Hepatocyte (in vitro differentiated cells): ENCODE measurements around the gene RIPK1. TPM values are rescaled to one million over a fixed set of nuclear protein-coding genes. Genes with fewer than 3 reads are reported as not detected.
"Not testable (repeated sequence)": the region's sequence is repeated elsewhere in the genome, so short reads cannot be mapped to it uniquely, and the experiment has no call there.

Source experiments
- DNase-seq: peaks from one replicate; pipeline ENCODE4 v3.0.0-alpha.2; 2016; ENCODE audit warnings: low spot score
- H2AFZ ChIP-seq: fragments of 200-600 bp; sonication (generic); 2 replicates; pipeline ENCODE4 v1.6.0; 2016; ENCODE audit warnings: antibody characterized with exemption, mild to moderate bottlenecking
- H3K27ac ChIP-seq: fragments of 200-600 bp; sonication (generic); 2 replicates; pipeline ENCODE4 v1.5.1; 2016; ENCODE audit warnings: mild to moderate bottlenecking
- H3K27me3 ChIP-seq: fragments of 200-600 bp; sonication (generic); 2 replicates; pipeline ENCODE4 v1.6.1; 2016
- H3K36me3 ChIP-seq: fragments of 200-600 bp; sonication (generic); replicated peaks from 2 replicates; pipeline ENCODE4 v1.5.1; 2016; ENCODE audit warnings: low read depth; ENCODE audit not compliant: insufficient read depth
- H3K4me1 ChIP-seq: fragments of 200-600 bp; sonication (generic); 2 replicates; pipeline ENCODE4 v1.5.1; 2016; ENCODE audit warnings: mild to moderate bottlenecking, moderate library complexity; ENCODE audit not compliant: insufficient read depth
- H3K4me2 ChIP-seq: fragments of 200-600 bp; sonication (generic); 2 replicates; pipeline ENCODE4 v1.6.0; 2016
- H3K4me3 ChIP-seq: fragments of 200-600 bp; sonication (generic); 2 replicates; pipeline ENCODE4 v1.5.1; 2016; ENCODE audit warnings: mild to moderate bottlenecking
- H3K79me2 ChIP-seq: fragments of 200-600 bp; sonication (generic); 2 replicates; pipeline ENCODE4 v1.6.0; 2017; ENCODE audit warnings: mild to moderate bottlenecking
- H3K9me2 ChIP-seq: fragments of 200-600 bp; sonication (generic); replicated peaks from 2 replicates; pipeline ENCODE4 v1.6.0; 2017; ENCODE audit warnings: mild to moderate bottlenecking; ENCODE audit not compliant: insufficient read depth
- H3K9me3 ChIP-seq: fragments of 200-600 bp; sonication (generic); 2 replicates; pipeline ENCODE4 v1.5.1; 2016; ENCODE audit warnings: low read depth, mild to moderate bottlenecking
- H4K20me1 ChIP-seq: fragments of 200-600 bp; sonication (generic); 2 replicates; pipeline ENCODE4 v1.6.0; 2016; ENCODE audit warnings: mild to moderate bottlenecking; ENCODE audit not compliant: insufficient read depth, poor library complexity, severe bottlenecking
- EZH2 ChIP-seq: fragments of 200-600 bp; sonication (generic); IDR thresholded peaks from 2 replicates; pipeline ENCODE4 v1.6.1; 2016; ENCODE audit warnings: antibody characterized with exemption, mild to moderate bottlenecking, borderline replicate concordance
- EZH2phosphoT487 ChIP-seq: fragments of 200-600 bp; sonication (generic); IDR thresholded peaks from one replicate; pipeline ENCODE4 v1.6.1; 2018; ENCODE audit warnings: antibody characterized with exemption, mild to moderate bottlenecking, low read depth, moderate library complexity; ENCODE audit not compliant: unreplicated experiment, severe bottlenecking
- WGBS: methylation state at CpG from one replicate; pipeline ENCODE4 v1.1.6; 2016; ENCODE audit warnings: low lambda C conversion rate; ENCODE audit errors: missing lambda C conversion rate; 5-methylcytosine and 5-hydroxymethylcytosine counted together
- polyA plus RNA-seq: library from polyadenylated mRNA; unstranded; fragments of >200 nt; fragmentation: Nextera tagmentation; extraction: Ambion mirVana; gene quantifications from 2 replicates; pipeline ENCODE4 v1.2.1, GENCODE V29; 2016
- total RNA-seq: library from RNA; depleted of rRNA; stranded (reverse); fragments of >200 nt; gene quantifications from 2 replicates; pipeline ENCODE4 v1.2.3, GENCODE V29; 2014
- TF ChIP-seq, protein P1 (sequence below): fragments of 200-600 bp; sonication (generic); IDR thresholded peaks from 2 replicates; pipeline ENCODE4 v1.5.1; 2016; ENCODE audit warnings: antibody characterized with exemption, mild to moderate bottlenecking; ENCODE audit not compliant: poor library complexity

Gene RIPK1
- total RNA-seq (16.2 and 21.0 TPM in 2 replicates), polyA plus RNA-seq (14.0 and 14.6 TPM in 2 replicates)

DNA sequence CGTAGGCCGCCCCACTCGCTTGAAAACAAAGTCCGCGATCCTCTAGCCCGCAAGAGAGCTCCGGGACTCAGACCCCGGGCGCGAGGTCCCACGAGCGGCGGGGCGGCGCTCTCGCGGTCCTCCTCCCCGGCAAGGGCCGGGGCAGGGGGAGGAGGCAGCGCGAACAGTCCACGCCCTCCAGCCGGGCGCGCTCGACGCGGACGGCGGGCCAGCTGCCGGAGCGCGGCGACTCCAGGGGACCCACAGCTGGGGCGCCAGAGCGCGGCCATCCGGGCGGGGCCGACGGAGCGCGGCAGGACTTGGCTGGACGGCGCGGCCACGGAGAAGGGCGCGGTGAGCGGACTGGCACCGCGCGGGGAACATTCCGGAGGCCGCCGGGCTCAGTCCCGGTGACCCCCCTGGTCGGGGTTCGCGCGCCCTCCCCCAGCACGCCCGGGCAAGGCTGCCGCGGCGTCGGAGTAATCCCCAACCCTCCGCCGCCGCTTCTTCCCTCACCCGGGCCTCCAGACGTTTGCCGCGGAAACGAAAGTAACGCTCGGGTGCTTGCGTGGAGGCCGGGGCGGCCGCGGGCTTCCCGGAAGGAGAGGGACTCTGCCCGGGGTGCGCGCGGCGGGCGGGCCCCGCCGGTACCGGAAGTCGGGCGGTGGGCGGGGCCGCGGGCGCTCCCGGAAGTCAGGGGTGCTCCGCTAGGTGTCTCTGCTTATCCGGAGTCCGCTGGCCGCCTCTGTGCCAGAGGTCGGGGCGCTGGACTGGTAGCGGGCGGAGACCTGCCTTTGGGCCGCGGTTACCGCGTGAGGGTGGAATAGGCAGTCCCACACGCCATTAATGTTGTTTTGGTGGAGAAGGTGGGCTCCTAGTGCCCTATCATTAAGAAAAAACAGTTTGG is at the start of gene RIPK1:
Gene RIPK1 (plus strand): TSS at position 166 of the 886 bp plus-strand sequence. CDS start 8,330 bp downstream, outside the sequence.
- peaks cover 10% of the 10 kb centered on the region for H4K20me1 ChIP-seq
- peaks cover 70% of the 10 kb centered on the region for H3K79me2 ChIP-seq
- H3K4me2 ChIP-seq, result peak within 1 kb of the TSS; percentile 94
- under 1% methylated on average over 81 of the region's 112 CpGs for WGBS
- H3K27ac ChIP-seq, result peak within 1 kb of the TSS; percentile 100
- no peaks in the 10 kb centered on the region for H3K36me3 ChIP-seq
- H3K4me3 ChIP-seq, result peak within 1 kb of the TSS; percentile 70
- peaks cover 9% of the 10 kb centered on the region for H3K4me1 ChIP-seq
- TF ChIP-seq EZH2phosphoT487, result no peak
- TF ChIP-seq, protein P1, sequence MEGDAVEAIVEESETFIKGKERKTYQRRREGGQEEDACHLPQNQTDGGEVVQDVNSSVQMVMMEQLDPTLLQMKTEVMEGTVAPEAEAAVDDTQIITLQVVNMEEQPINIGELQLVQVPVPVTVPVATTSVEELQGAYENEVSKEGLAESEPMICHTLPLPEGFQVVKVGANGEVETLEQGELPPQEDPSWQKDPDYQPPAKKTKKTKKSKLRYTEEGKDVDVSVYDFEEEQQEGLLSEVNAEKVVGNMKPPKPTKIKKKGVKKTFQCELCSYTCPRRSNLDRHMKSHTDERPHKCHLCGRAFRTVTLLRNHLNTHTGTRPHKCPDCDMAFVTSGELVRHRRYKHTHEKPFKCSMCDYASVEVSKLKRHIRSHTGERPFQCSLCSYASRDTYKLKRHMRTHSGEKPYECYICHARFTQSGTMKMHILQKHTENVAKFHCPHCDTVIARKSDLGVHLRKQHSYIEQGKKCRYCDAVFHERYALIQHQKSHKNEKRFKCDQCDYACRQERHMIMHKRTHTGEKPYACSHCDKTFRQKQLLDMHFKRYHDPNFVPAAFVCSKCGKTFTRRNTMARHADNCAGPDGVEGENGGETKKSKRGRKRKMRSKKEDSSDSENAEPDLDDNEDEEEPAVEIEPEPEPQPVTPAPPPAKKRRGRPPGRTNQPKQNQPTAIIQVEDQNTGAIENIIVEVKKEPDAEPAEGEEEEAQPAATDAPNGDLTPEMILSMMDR, result peak; percentile 38
- H3K27me3 ChIP-seq, result no peaks in the 10 kb centered on the region
- H2AFZ ChIP-seq, result peak within 1 kb of the TSS; percentile 92
- no peaks in the 10 kb centered on the region for H3K9me2 ChIP-seq
- DNase-seq, result peak; percentile 97
- H3K9me3 ChIP-seq, result no peaks in the 10 kb centered on the region

DNA sequence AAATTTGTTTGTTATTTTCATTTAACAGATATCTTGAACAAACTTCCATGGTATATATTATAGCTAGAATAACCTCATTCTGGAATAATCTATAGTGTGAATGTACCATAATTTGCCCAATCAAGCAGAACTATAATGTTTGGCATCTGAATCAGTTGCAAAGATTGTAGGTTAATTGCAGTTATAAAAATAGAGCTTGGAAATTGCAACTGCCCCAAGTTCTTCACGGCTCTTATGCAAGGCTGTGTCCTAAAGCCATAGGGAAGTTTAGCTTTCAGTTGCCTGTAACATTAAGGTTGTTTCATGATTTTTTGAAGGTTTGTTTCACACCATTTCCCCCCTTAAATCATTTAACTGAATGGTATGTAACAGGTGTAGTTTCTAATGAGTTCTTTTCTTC is 49.2 kb upstream of the RIPK1 start:
- no peaks in the 10 kb centered on the region for H4K20me1 ChIP-seq
- peaks cover 7% of the 10 kb centered on the region for H3K4me1 ChIP-seq
- H3K4me3 ChIP-seq, result no peak overlapping the region
- no peak overlapping the region for H3K4me2 ChIP-seq
- WGBS, result 92% methylated on average over 1 of the region's 1 CpG
- no peaks in the 10 kb centered on the region for H3K36me3 ChIP-seq
- TF ChIP-seq EZH2phosphoT487 (no peak), EZH2 (no peak)
- no peak overlapping the region for H3K27ac ChIP-seq
- H2AFZ ChIP-seq, result no peak overlapping the region
- H3K9me3 ChIP-seq, result no peaks in the 10 kb centered on the region
- no peak for DNase-seq
- H3K27me3 ChIP-seq, result no peaks in the 10 kb centered on the region
- H3K79me2 ChIP-seq, result no peaks in the 10 kb centered on the region
- no peaks in the 10 kb centered on the region for H3K9me2 ChIP-seq

DNA sequence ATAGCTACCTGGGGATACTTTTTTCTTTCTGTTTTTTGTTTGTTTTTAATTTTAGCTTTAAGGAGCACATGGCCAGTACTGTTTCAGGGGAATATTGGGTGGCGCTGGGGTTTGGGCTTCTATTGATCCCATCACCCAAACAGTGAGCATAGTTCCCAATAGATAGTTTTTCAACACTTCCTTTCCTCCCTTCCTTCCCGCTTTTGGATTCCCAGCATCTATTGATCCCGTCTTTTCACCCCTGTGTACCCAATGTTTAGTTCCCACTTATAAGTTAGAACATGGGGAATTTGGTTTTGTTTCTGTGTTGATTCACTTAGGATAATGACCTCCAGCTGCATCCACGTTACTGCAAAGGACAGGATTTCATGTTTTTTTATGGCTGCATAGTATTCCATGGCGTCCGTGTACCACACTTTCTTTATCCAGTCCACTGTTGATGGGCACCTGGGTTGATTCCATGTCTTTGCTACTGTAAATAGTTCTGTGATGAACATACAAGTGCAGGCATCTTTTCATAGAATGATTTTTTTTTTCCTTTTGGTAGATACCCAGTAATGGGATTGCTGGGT is 48.5 kb upstream of the RIPK1 start:
- 99% methylated on average over 6 of the region's 6 CpGs for WGBS
- H3K79me2 ChIP-seq, result no peaks in the 10 kb centered on the region
- TF ChIP-seq EZH2, result no peak
- TF ChIP-seq, protein P1, result no peak
- TF ChIP-seq EZH2phosphoT487, result no peak
- H3K9me3 ChIP-seq, result no peaks in the 10 kb centered on the region
- H4K20me1 ChIP-seq, result no peaks in the 10 kb centered on the region
- no peaks in the 10 kb centered on the region for H3K9me2 ChIP-seq
- H3K4me2 ChIP-seq, result no peak overlapping the region
- DNase-seq, result no peak
- H3K36me3 ChIP-seq, result no peaks in the 10 kb centered on the region
- H2AFZ ChIP-seq, result no peak overlapping the region
- no peak overlapping the region for H3K4me3 ChIP-seq
- peaks cover 10% of the 10 kb centered on the region for H3K4me1 ChIP-seq
- H3K27me3 ChIP-seq, result no peaks in the 10 kb centered on the region
- no peak overlapping the region for H3K27ac ChIP-seq

GRCh38 chr6:3020976-3021598 is 47.2 kb upstream of the RIPK1 start:
- H2AFZ ChIP-seq, H3K9me3 ChIP-seq, H3K79me2 ChIP-seq, H3K4me3 ChIP-seq, H3K27ac ChIP-seq, DNase-seq, H3K4me2 ChIP-seq, H3K4me1 ChIP-seq, H3K9me2 ChIP-seq, H4K20me1 ChIP-seq, H3K27me3 ChIP-seq, H3K36me3 ChIP-seq: not testable (repeated sequence)
- 98% methylated on average over 2 of the region's 2 CpGs for WGBS
